H1 (cell line): ENCODE data around the gene PPP2R2B. TPM values are rescaled to one million over a fixed set of nuclear protein-coding genes. Genes with fewer than 3 reads are reported as not detected.

Experiments
- CTCF ChIA-PET: fragments of 300-600 bp; sonication (Branson Sonifier 250); formaldehyde crosslinking; loops from one replicate; lab custom pipeline; 2021; ENCODE audit not compliant: partially characterized antibody; lab: Charles Lee
- POLR2A ChIA-PET: fragments of 300-600 bp; sonication (Branson Sonifier 250); formaldehyde crosslinking; loops from one replicate; lab custom pipeline; 2021; ENCODE audit warnings: inconsistent platforms; ENCODE audit not compliant: partially characterized antibody; lab: Charles Lee
- DNase-seq, 2 experiments: peaks; one replicate each; pipeline versions ENCODE4 v3.0.0 to v3.0.0-alpha.2; 2010 to 2022; ENCODE audit warnings: low spot score in 2 of 2, low read depth in 1 of 2, mixed read lengths in 1 of 2
- FAIRE-seq: peaks from 2 replicates; lab custom pipeline; 2011; peaks lifted over from hg19 to GRCh38; lab: Jason Lieb, UNC
- H2AFZ ChIP-seq: 2 replicates; pipeline ENCODE4 v1.8.1; 2012; ENCODE audit warnings: low read length, inconsistent platforms
- H2AK5ac ChIP-seq: 2 replicates; pipeline ENCODE4 v1.6.1; 2013; ENCODE audit warnings: low read depth, low read length
- H2BK120ac ChIP-seq: replicated peaks from 2 replicates; pipeline ENCODE3; 2013; ENCODE audit warnings: low read depth, low read length, inconsistent platforms
- H2BK12ac ChIP-seq: 2 replicates; pipeline ENCODE4 v1.6.1; 2013; ENCODE audit warnings: low read depth, low read length
- H2BK15ac ChIP-seq: 2 replicates; pipeline ENCODE4 v1.6.1; 2013; ENCODE audit warnings: low read length
- H2BK20ac ChIP-seq: 2 replicates; pipeline ENCODE4 v1.6.1; 2013; ENCODE audit warnings: low read length
- H2BK5ac ChIP-seq: 2 replicates; pipeline ENCODE4 v1.6.1; 2013; ENCODE audit warnings: low read depth, low read length
- H3K14ac ChIP-seq: 2 replicates; pipeline ENCODE4 v1.6.1; 2013; ENCODE audit warnings: inconsistent platforms; ENCODE audit not compliant: insufficient read length
- H3K18ac ChIP-seq: 2 replicates; pipeline ENCODE4 v1.6.1; 2013; ENCODE audit warnings: low read length; ENCODE audit errors: extremely low read depth
- H3K23ac ChIP-seq: 2 replicates; pipeline ENCODE4 v1.6.1; 2013; ENCODE audit warnings: inconsistent platforms; ENCODE audit not compliant: insufficient read length
- H3K23me2 ChIP-seq: 2 replicates; pipeline ENCODE4 v1.6.1; 2013; ENCODE audit warnings: low read depth, low read length
- H3K27ac ChIP-seq: 2 replicates; pipeline ENCODE4 v1.6.1; 2011; ENCODE audit warnings: low read depth, low read length, inconsistent platforms
- H3K27me3 ChIP-seq, 4 experiments: replicated peaks in 1 of 4; 1 replicate in 1 of 4; 2 replicates in 3 of 4; pipeline versions ENCODE4 v1.6.1 to v1.8.1; 2011 to 2013; ENCODE audit warnings: low read length in 3 of 4, mild to moderate bottlenecking in 3 of 4, inconsistent platforms in 2 of 4, mixed read lengths in 2 of 4, moderate library complexity in 1 of 4; ENCODE audit not compliant: control insufficient read depth in 3 of 4, insufficient read depth in 3 of 4; ENCODE audit errors: extremely low read depth in 1 of 4
- H3K36me3 ChIP-seq, 4 experiments: 2 replicates each; pipeline versions ENCODE4 v1.6.1 to v1.8.1; 2011 to 2013; ENCODE audit warnings: mild to moderate bottlenecking in 4 of 4, low read length in 3 of 4, moderate library complexity in 2 of 4, control low read depth in 1 of 4, inconsistent platforms in 1 of 4; ENCODE audit not compliant: insufficient read depth in 4 of 4, control insufficient read depth in 2 of 4
- H3K4ac ChIP-seq: replicated peaks from 2 replicates; pipeline ENCODE3; 2013; ENCODE audit warnings: low read length, low read depth, mixed read lengths, inconsistent platforms; ENCODE audit not compliant: insufficient read length
- H3K4me1 ChIP-seq, 4 experiments: replicated peaks in 1 of 4; 1 replicate in 1 of 4; 2 replicates in 3 of 4; pipeline versions ENCODE4 v1.6.1 to v1.8.1; 2011 to 2013; ENCODE audit warnings: low read length in 3 of 4, inconsistent platforms in 2 of 4, mixed read lengths in 1 of 4; ENCODE audit not compliant: insufficient read depth in 4 of 4, control insufficient read depth in 3 of 4
- H3K4me2 ChIP-seq, 2 experiments: 2 replicates each; pipeline versions ENCODE4 v1.6.1 to v1.8.1; 2011 to 2013; ENCODE audit warnings: low read depth in 2 of 2, low read length in 2 of 2, control low read depth in 1 of 2, inconsistent platforms in 1 of 2, mild to moderate bottlenecking in 1 of 2; ENCODE audit not compliant: insufficient read depth in 1 of 2
- H3K4me3 ChIP-seq, 4 experiments: fragments of 200-600, 300-600 bp in 1 of 4; sonication (generic), shearing (Covaris generic), sonication (Bioruptor Twin) in 1 of 4; 2 replicates each; pipeline versions ENCODE4 v1.5.1 to v1.8.1; 2011 to 2016; ENCODE audit warnings: low read length in 4 of 4, low read depth in 3 of 4, control low read depth in 2 of 4, inconsistent platforms in 2 of 4, mild to moderate bottlenecking in 2 of 4, mixed read lengths in 1 of 4, moderate library complexity in 1 of 4; ENCODE audit not compliant: insufficient read depth in 2 of 4; ENCODE audit errors: extremely low read depth in 1 of 4
- H3K56ac ChIP-seq: replicated peaks from 2 replicates; pipeline ENCODE3; 2013; ENCODE audit warnings: low read depth, mild to moderate bottlenecking, mixed read lengths, low read length, inconsistent platforms; ENCODE audit not compliant: insufficient read length
- H3K79me1 ChIP-seq: 2 replicates; pipeline ENCODE4 v1.6.1; 2013; ENCODE audit warnings: low read depth, low read length, control low read depth
- H3K79me2 ChIP-seq, 2 experiments: 2 replicates each; pipeline versions ENCODE4 v1.6.1 to v1.8.1; 2012 to 2013; ENCODE audit warnings: low read length in 2 of 2, mild to moderate bottlenecking in 2 of 2, inconsistent platforms in 1 of 2; ENCODE audit not compliant: insufficient read depth in 2 of 2, control insufficient read depth in 1 of 2
- H3K9ac ChIP-seq, 4 experiments: replicated peaks in 1 of 4; 1 replicate in 1 of 4; 2 replicates in 3 of 4; pipeline versions ENCODE4 v1.6.1 to v1.8.1; 2011 to 2013; ENCODE audit warnings: low read depth in 3 of 4, low read length in 3 of 4, control low read depth in 2 of 4, mild to moderate bottlenecking in 2 of 4, moderate library complexity in 2 of 4, inconsistent platforms in 1 of 4; ENCODE audit errors: extremely low read depth in 1 of 4
- H3K9me3 ChIP-seq, 2 experiments: 2 replicates each; pipeline versions ENCODE4 v1.6.1 to v1.8.1; 2012 to 2013; ENCODE audit warnings: mild to moderate bottlenecking in 2 of 2, moderate library complexity in 2 of 2, control low read depth in 1 of 2, inconsistent platforms in 1 of 2, low read depth in 1 of 2, low read length in 1 of 2, mixed read lengths in 1 of 2; ENCODE audit not compliant: insufficient read depth in 2 of 2
- H4K20me1 ChIP-seq, 2 experiments: replicated peaks in 1 of 2; 2 replicates each; pipeline versions ENCODE3 to v1.8.1; 2011 to 2013; ENCODE audit warnings: inconsistent platforms in 2 of 2, low read length in 2 of 2, mild to moderate bottlenecking in 1 of 2; ENCODE audit not compliant: insufficient read depth in 2 of 2, control insufficient read depth in 1 of 2
- H4K5ac ChIP-seq: 2 replicates; pipeline ENCODE4 v1.6.1; 2013; ENCODE audit warnings: low read length, low read depth, mixed read lengths, inconsistent platforms; ENCODE audit not compliant: insufficient read length
- H4K8ac ChIP-seq: 2 replicates; pipeline ENCODE4 v1.8.0; 2013; ENCODE audit warnings: mild to moderate bottlenecking, moderate library complexity, low read length, inconsistent platforms; ENCODE audit not compliant: insufficient read depth; ENCODE audit errors: extremely low read depth
- H4K91ac ChIP-seq: replicated peaks from 2 replicates; pipeline ENCODE3; 2013; ENCODE audit warnings: low read length, mixed read lengths, inconsistent platforms; ENCODE audit not compliant: insufficient read length
- BCL11A ChIP-seq, 2 experiments: IDR thresholded peaks; one replicate each; pipeline ENCODE4 v1.6.1; 2011; ENCODE audit warnings: low read depth in 2 of 2, low read length in 2 of 2, mild to moderate bottlenecking in 2 of 2
- GTF2F1 ChIP-seq: IDR thresholded peaks from 2 replicates; pipeline ENCODE4 v1.6.1; 2012; ENCODE audit warnings: low read depth, low read length, improper control_type of control experiment, borderline replicate concordance
- PHF8 ChIP-seq: fragments of 200-600 bp; sonication (generic); conservative IDR thresholded peaks from 2 replicates; pipeline ENCODE4 v1.7.1; 2012; ENCODE audit warnings: low read depth, mild to moderate bottlenecking, inconsistent platforms, low read length, moderate library complexity
- RFX5 ChIP-seq: IDR thresholded peaks from 2 replicates; pipeline ENCODE4 v1.6.1; 2011; ENCODE audit warnings: low read depth, low read length, improper control_type of control experiment, borderline replicate concordance
- WGBS, 2 experiments: shearing (Covaris generic) in 1 of 2; methylation state at CpG; one replicate each; pipeline versions ENCODE4 v1.1.6 to v1.1.7; 2013 to 2015; ENCODE audit warnings: low lambda C conversion rate in 2 of 2, mixed read lengths in 2 of 2, inconsistent platforms in 1 of 2, low coverage in 1 of 2, missing lambda C conversion rate in 1 of 2; ENCODE audit not compliant: insufficient replicate concordance in 2 of 2, insufficient coverage in 1 of 2, insufficient read length in 1 of 2; ENCODE audit errors: extremely low coverage in 1 of 2, missing lambda C conversion rate in 1 of 2; 5-methylcytosine and 5-hydroxymethylcytosine counted together
- polyA plus RNA-seq, 7 experiments: library from polyadenylated mRNA; depleted of rRNA in 3 of 7; stranded (reverse) in 5 of 7; unstranded in 2 of 7; fragments of >200 nt in 5 of 7; fragments of 200-250 nt in 2 of 7; gene quantifications; 1 replicate in 5 of 7; 2 replicates in 1 of 7; 4 replicates in 1 of 7; pipeline versions ENCODE4 v1.2.1 to v1.2.3, GENCODE V29; 2011 to 2013; ENCODE audit warnings: missing spikeins in 2 of 7, mixed read lengths in 2 of 7
- total RNA-seq: library from RNA; stranded (reverse); fragmentation: NEBNext Ultra II Directional; extraction: Animal tissue kit (Norgen Biotek cat#: 25700); gene quantifications from 2 replicates; pipeline ENCODE4 v1.2.1, GENCODE V29; 2021

The PPP2R2B gene
- total and polyA plus RNA-seq, 2 of the 8 experiments (the other 6 are each of a cell fraction or from before 2014, with no cell fraction given), result 21.1 to 37.1 TPM

GRCh38 chr5:146802945-146803522 is 75.5 kb downstream of the PPP2R2B start:
- TF ChIP-seq BCL11A (IDR thresholded peaks at IDR 0.05; ENCODE audit: low read depth in 2 of 2, low read length in 2 of 2) (no peak), PHF8 (no peak), GTF2F1 (no peak), RFX5 (no peak)
- no peaks in the 10 kb centered on the region for H3K9me3 ChIP-seq
- no peak overlapping the region for H2BK120ac ChIP-seq
- H3K4me2 ChIP-seq, result no peak overlapping the region
- no peak overlapping the region for H3K18ac ChIP-seq
- no peaks in the 10 kb centered on the region for H3K23me2 ChIP-seq
- no peak overlapping the region for H3K56ac ChIP-seq
- no peaks in the 10 kb centered on the region for H3K79me2 ChIP-seq
- no peak overlapping the region for H3K14ac ChIP-seq
- H3K9ac ChIP-seq, result no peak overlapping the region
- no peak overlapping the region for H4K8ac ChIP-seq
- no peak overlapping the region for H3K4me3 ChIP-seq
- no peak overlapping the region for H2BK5ac ChIP-seq
- WGBS, 2 experiments, result 83% methylated on average over 3 of the region's 3 CpGs; no CpG with 5 or more reads in 1 of the 2 experiments
- CTCF ChIA-PET, result interaction anchor here (1.2 kb wide), 3 partner anchors 104 to 150 kb away, joined by 3 to 4 read pairs (median 3); no protein-coding TSS in a partner anchor
- H2AK5ac ChIP-seq, result no peak overlapping the region
- H3K4me1 ChIP-seq, result peaks cover 0 to 30% (median 21%) of the 10 kb centered on the region in 4 experiments; a peak in 6 of 7 replicates
- DNase-seq (no peak), FAIRE-seq (no peak)
- no peak overlapping the region for H4K5ac ChIP-seq
- H3K4ac ChIP-seq, result no peak overlapping the region
- H3K23ac ChIP-seq, result no peak overlapping the region
- H2AFZ ChIP-seq, result no peak overlapping the region
- no peak overlapping the region for H4K91ac ChIP-seq
- POLR2A ChIA-PET, result no interaction called here
- H3K27ac ChIP-seq, result no peak overlapping the region
- H2BK20ac ChIP-seq, result no peak overlapping the region
- no peaks in the 10 kb centered on the region for H3K27me3 ChIP-seq
- H3K36me3 ChIP-seq, result no peaks in the 10 kb centered on the region
- no peak overlapping the region for H2BK15ac ChIP-seq
- no peak overlapping the region for H2BK12ac ChIP-seq
- H3K79me1 ChIP-seq, result no peaks in the 10 kb centered on the region
- no peaks in the 10 kb centered on the region for H4K20me1 ChIP-seq
